ENCODE measurements around the gene EIF5A.
"Not testable (repeated sequence)": the region's sequence is repeated elsewhere in the genome, so short reads cannot be mapped to it uniquely, and the experiment has no call there.

EIF5A gene

DNA sequence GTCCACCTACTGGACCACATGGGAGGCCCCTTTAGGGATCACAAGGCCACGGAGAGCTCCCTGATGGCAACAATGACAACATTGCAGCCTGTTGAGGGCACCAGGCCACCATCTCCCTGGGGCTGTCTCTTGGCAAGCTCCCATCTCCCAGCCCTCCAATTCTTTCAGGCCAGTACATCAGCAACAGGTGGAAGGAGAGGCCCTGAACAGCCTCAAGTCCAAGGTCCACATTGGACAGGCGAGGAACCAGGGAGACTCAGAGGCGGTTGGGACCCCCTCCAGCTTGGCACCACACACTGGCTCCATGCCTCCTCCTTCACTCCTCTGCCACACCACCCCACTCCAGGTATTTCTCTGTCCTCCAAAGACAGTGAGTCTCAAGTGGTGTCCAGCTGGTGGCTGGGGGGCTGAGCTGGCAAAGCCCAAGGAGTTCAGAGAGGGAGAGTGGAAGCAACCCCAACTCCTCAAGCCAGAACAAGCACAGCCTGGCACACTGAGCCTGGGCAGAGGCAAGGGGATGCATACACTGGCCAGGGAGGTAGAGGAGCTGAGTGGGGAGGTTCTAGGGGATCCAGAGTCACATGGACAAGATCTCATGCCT lies 27.6 kb downstream of the EIF5A start:
- H3K4me1 ChIP-seq (ENCODE audit: low read length): peaks cover 16% of the 10 kb centered on the region
- H3K4me3 ChIP-seq (ENCODE audit: low read length): no peak overlapping the region
- H3K9me2 ChIP-seq (replicated peaks; ENCODE audit: insufficient read depth, low read length): no peaks in the 10 kb centered on the region
- H3F3A ChIP-seq (ENCODE audit: insufficient read depth, low read length): peaks cover 12% of the 10 kb centered on the region
- no peak overlapping the region for H3K4me2 ChIP-seq (ENCODE audit: low read depth, low read length)
- H4K20me1 ChIP-seq (ENCODE audit: insufficient read depth, low read length): no peaks in the 10 kb centered on the region
- H3K9me3 ChIP-seq (replicated peaks; ENCODE audit: insufficient read depth, low read length): no peaks in the 10 kb centered on the region
- no peaks in the 10 kb centered on the region for H3K27me3 ChIP-seq (replicated peaks; ENCODE audit: insufficient read depth, low read length)
- H3K36me3 ChIP-seq (replicated peaks; ENCODE audit: insufficient read depth, low read length): no peaks in the 10 kb centered on the region
- DNase-seq: no peak
- H3K9ac ChIP-seq (ENCODE audit: low read length): no peak overlapping the region
- TF ChIP-seq EZH2 (optimal IDR thresholded peaks at IDR 0.05; ENCODE audit: low read depth, low read length): no peak
- no peak for TF ChIP-seq EZH2phosphoT487 (IDR thresholded peaks at IDR 0.05; ENCODE audit: low read length)
- TF ChIP-seq, protein P1, sequence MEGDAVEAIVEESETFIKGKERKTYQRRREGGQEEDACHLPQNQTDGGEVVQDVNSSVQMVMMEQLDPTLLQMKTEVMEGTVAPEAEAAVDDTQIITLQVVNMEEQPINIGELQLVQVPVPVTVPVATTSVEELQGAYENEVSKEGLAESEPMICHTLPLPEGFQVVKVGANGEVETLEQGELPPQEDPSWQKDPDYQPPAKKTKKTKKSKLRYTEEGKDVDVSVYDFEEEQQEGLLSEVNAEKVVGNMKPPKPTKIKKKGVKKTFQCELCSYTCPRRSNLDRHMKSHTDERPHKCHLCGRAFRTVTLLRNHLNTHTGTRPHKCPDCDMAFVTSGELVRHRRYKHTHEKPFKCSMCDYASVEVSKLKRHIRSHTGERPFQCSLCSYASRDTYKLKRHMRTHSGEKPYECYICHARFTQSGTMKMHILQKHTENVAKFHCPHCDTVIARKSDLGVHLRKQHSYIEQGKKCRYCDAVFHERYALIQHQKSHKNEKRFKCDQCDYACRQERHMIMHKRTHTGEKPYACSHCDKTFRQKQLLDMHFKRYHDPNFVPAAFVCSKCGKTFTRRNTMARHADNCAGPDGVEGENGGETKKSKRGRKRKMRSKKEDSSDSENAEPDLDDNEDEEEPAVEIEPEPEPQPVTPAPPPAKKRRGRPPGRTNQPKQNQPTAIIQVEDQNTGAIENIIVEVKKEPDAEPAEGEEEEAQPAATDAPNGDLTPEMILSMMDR (IDR thresholded peaks at IDR 0.05; ENCODE audit: low read length): no peak
- H2AFZ ChIP-seq (ENCODE audit: low read length): no peak overlapping the region
- peaks cover 24% of the 10 kb centered on the region for H3K79me2 ChIP-seq (ENCODE audit: low read length)
- H3K27ac ChIP-seq (ENCODE audit: low read length): no peak overlapping the region

DNA sequence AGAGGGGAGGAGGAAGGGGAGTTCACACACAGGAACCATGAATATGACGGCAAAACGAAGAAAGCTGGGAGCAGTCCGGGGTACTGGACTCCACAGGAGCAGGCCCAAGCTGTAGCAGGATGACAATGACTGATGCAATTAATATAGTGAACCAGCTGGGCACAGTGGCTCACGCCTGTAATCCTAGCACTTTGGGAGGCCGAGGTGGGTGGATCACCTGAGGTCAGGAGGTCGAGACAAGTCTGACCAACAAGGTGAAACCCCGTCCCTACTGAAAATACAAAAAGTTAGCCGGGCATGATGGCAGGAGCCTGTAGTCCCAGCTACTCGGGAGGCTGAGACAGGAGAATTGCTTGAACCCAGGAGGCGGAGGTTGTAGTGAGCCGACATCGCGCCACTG lies 28.3 kb downstream of the EIF5A start:
- H3K9me2 ChIP-seq (replicated peaks; ENCODE audit: insufficient read depth, low read length): not testable (repeated sequence)
- peaks cover 24% of the 10 kb centered on the region for H3K79me2 ChIP-seq (ENCODE audit: low read length)

DNA sequence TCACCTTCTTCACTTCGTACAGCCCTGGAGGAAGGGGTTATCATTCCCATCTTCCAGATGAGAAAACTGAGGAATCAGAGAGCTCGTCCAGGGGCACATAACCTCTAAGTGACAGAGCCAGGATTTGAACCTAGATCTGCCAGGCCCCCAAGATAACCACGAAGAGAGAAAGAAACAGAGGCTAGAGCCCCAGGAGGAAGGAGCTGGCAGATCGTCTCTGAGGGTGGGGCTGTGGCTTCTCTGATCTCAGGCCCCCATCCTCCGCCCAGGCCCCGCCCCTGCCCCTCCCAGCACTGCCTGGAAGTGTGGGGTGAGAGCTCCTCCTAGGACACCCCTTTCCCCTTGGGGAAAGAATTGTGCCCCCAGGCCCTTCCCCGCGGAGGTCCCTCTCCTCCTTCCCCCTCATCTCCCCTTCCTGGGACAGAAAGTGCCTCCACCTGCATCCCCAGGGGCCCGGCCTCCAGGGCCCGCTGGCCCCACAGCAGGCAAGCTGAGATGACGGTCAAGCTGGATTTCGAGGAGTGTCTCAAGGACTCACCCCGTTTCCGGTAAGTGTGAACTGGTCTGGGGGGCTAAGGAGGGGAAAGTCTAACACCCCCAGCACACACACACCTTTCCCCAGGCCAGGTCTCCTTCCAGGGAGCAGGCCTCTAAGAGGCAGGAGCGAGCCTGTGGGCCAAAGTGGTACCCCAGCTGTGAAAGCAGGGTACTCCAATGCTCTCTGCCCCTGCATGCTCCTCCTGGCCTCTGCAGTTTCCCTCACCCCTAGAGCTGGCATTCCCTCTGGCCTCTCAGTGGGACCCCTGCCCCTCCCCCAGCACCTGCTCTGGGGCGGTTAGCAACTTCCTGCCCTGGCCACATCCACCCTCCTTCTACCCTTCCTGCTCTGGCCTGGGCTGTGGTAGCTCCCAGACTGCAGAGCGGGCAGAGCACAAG lies 29.1 kb downstream of the EIF5A start, which contains the start of gene ACAP1:
Gene ACAP1 (plus strand): TSS at position 290 of the 936 bp plus-strand sequence. CDS start 206 bp downstream, at position 496.
- H3K4me3 ChIP-seq (ENCODE audit: low read length): peak within 1 kb of the TSS; percentile 67

More for the DNA sequence above, 28.3 kb downstream of the EIF5A start:
- not testable (repeated sequence) for H3K9me3 ChIP-seq (replicated peaks; ENCODE audit: insufficient read depth, low read length); H3K9ac ChIP-seq (ENCODE audit: low read length); H3K27me3 ChIP-seq (replicated peaks; ENCODE audit: insufficient read depth, low read length); H3K27ac ChIP-seq (ENCODE audit: low read length); H2AFZ ChIP-seq (ENCODE audit: low read length); H3K4me3 ChIP-seq (ENCODE audit: low read length); H3K36me3 ChIP-seq (replicated peaks; ENCODE audit: insufficient read depth, low read length); DNase-seq; H4K20me1 ChIP-seq (ENCODE audit: insufficient read depth, low read length)
- Histone ChIP-seq H3F3A (ENCODE audit: insufficient read depth, low read length) (peaks cover 12% of the 10 kb centered on the region), H3K4me1 (ENCODE audit: low read length) (peaks cover 12% of the 10 kb centered on the region), H3K4me2 (ENCODE audit: low read depth, low read length) (peak overlapping the region; percentile 58; the same call in 1 of the 2 replicates)

DNA sequence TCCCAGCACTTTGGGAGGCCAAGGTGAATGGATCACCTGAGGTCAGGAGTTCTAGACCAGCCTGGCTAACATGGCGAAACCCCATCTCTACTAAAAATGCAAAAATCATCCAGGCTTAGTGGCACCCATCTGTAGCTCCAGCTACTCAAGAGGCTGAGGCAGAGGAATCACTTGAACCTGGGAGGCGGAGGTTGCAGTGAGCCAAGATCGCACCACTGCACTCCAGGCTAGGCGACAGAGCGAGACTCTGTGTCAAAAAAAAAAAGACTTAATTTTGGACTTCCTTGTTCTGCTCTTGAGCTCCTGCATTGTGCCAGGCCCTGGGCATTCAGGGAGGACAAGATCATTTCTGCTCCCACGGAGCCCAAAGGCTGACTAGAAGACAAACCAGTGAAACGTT lies 30.2 kb downstream of the EIF5A start:
- not testable (repeated sequence) for H3K9me3 ChIP-seq (replicated peaks; ENCODE audit: insufficient read depth, low read length); H3F3A ChIP-seq (ENCODE audit: insufficient read depth, low read length); H3K9ac ChIP-seq (ENCODE audit: low read length); H3K9me2 ChIP-seq (replicated peaks; ENCODE audit: insufficient read depth, low read length); H4K20me1 ChIP-seq (ENCODE audit: insufficient read depth, low read length); H3K4me1 ChIP-seq (ENCODE audit: low read length); DNase-seq; H3K27me3 ChIP-seq (replicated peaks; ENCODE audit: insufficient read depth, low read length); H3K27ac ChIP-seq (ENCODE audit: low read length); H2AFZ ChIP-seq (ENCODE audit: low read length); H3K36me3 ChIP-seq (replicated peaks; ENCODE audit: insufficient read depth, low read length)
- H3K4me3 ChIP-seq (ENCODE audit: low read length): peak overlapping the region; percentile 67; the same call in 1 of the 2 replicates
- peak overlapping the region; percentile 58; the same call in 1 of the 2 replicates for H3K4me2 ChIP-seq (ENCODE audit: low read depth, low read length)
- H3K79me2 ChIP-seq (ENCODE audit: low read length): peaks cover 24% of the 10 kb centered on the region

More for the DNA sequence above, 29.1 kb downstream of the EIF5A start, which contains the start of gene ACAP1:
- Histone ChIP-seq H3K27ac (ENCODE audit: low read length) (peak within 1 kb of the TSS; percentile 30; the same call in 1 of the 2 replicates), H3K9ac (ENCODE audit: low read length) (peak within 1 kb of the TSS; percentile 41; the same call in 1 of the 2 replicates), H3K4me1 (ENCODE audit: low read length) (peaks cover 11% of the 10 kb centered on the region), H3K4me2 (ENCODE audit: low read depth, low read length) (peak within 1 kb of the TSS; percentile 58), H3K9me2 (replicated peaks; ENCODE audit: insufficient read depth, low read length) (no peaks in the 10 kb centered on the region), H3K9me3 (replicated peaks; ENCODE audit: insufficient read depth, low read length) (no peaks in the 10 kb centered on the region), H3K27me3 (replicated peaks; ENCODE audit: insufficient read depth, low read length) (no peaks in the 10 kb centered on the region), H3K36me3 (replicated peaks; ENCODE audit: insufficient read depth, low read length) (no peaks in the 10 kb centered on the region), H2AFZ (ENCODE audit: low read length) (peak within 1 kb of the TSS; percentile 24; the same call in 1 of the 2 replicates), H3F3A (ENCODE audit: insufficient read depth, low read length) (peaks cover 12% of the 10 kb centered on the region), H3K79me2 (ENCODE audit: low read length) (peaks cover 24% of the 10 kb centered on the region), H4K20me1 (ENCODE audit: insufficient read depth, low read length) (no peaks in the 10 kb centered on the region)
- TF ChIP-seq, protein P1 (IDR thresholded peaks at IDR 0.05; ENCODE audit: low read length): no peak
- peak; percentile 70 for DNase-seq
